Central memory CD8-positive, alpha-beta T cell (primary cell): Measurements from ENCODE around the gene PWWP2A.
"Not testable (repeated sequence)": the region's sequence is repeated elsewhere in the genome, so short reads cannot be mapped to it uniquely, and the experiment has no call there.

Experiments
- ATAC-seq: fragments of 150-1000 bp; cut with Tn5 transposase; replicated peaks from 2 replicates; pipeline ENCODE4 v1.10.0; 2022; ENCODE audit warnings: mild to moderate bottlenecking, moderate FRiP score, moderate number of reproducible peaks; ENCODE audit not compliant: poor library complexity, severe bottlenecking; ENCODE audit errors: extremely low read depth
- DNase-seq, 2 donors: peaks; one replicate each; pipeline ENCODE4 v3.0.0; 2021; ENCODE audit warnings: low spot score in 2 of 2
- H3K27ac Mint-ChIP-seq: one replicate; pipeline ENCODE4 v1.8.0; 2022; ENCODE audit warnings: low read depth, mild to moderate bottlenecking, moderate library complexity, mixed read lengths
- H3K27me3 Mint-ChIP-seq: one replicate; pipeline ENCODE4 v1.8.0; 2022; ENCODE audit warnings: mixed read lengths
- H3K36me3 Mint-ChIP-seq: one replicate; pipeline ENCODE4 v1.8.0; 2022; ENCODE audit warnings: mild to moderate bottlenecking, moderate library complexity, mixed read lengths; ENCODE audit not compliant: insufficient read depth
- H3K4me1 Mint-ChIP-seq: one replicate; pipeline ENCODE4 v1.8.0; 2022; ENCODE audit warnings: mixed read lengths
- H3K4me3 Mint-ChIP-seq: one replicate; pipeline ENCODE4 v1.8.0; 2022; ENCODE audit warnings: mild to moderate bottlenecking, moderate library complexity, mixed read lengths
- H3K9me3 Mint-ChIP-seq: one replicate; pipeline ENCODE4 v1.8.0; 2022; ENCODE audit warnings: mixed read lengths

The PWWP2A gene

GRCh38 chr5:160155017-160155750, 35.9 kb upstream of the PWWP2A start:
- Mint-ChIP-seq H3K27ac (no peak overlapping the region), H3K27me3 (no peaks in the 10 kb centered on the region), H3K36me3 (peaks cover 1% of the 10 kb centered on the region), H3K4me3 (no peak overlapping the region), H3K9me3 (no peaks in the 10 kb centered on the region), H3K4me1 (no peaks in the 10 kb centered on the region)
- ATAC-seq (no peak), DNase-seq (no peak)

- no peak overlapping the region for H3K27ac Mint-ChIP-seq
- ATAC-seq: no peak
These were observed 33.7 kb upstream of the PWWP2A start for GRCh38 chr5:160152901-160153300.

GRCh38 chr5:160152287-160152686, 33.0 kb upstream of the PWWP2A start:
- Mint-ChIP-seq H3K27ac (no peak overlapping the region), H3K36me3 (peaks cover 1% of the 10 kb centered on the region), H3K9me3 (no peaks in the 10 kb centered on the region), H3K4me1 (no peaks in the 10 kb centered on the region), H3K27me3 (peaks cover 2% of the 10 kb centered on the region), H3K4me3 (no peak overlapping the region)
- DNase-seq (no peak), ATAC-seq (no peak)

More at GRCh38 chr5:160152901-160153300, 33.7 kb upstream of the PWWP2A start:
- Mint-ChIP-seq H3K27me3 (no peaks in the 10 kb centered on the region), H3K4me3 (no peak overlapping the region), H3K4me1 (no peaks in the 10 kb centered on the region), H3K36me3 (peaks cover 1% of the 10 kb centered on the region), H3K9me3 (no peaks in the 10 kb centered on the region)
- no peak for DNase-seq

GRCh38 chr5:160151017-160151416, 31.8 kb upstream of the PWWP2A start:
- Mint-ChIP-seq H3K27ac (no peak overlapping the region), H3K9me3 (no peaks in the 10 kb centered on the region), H3K27me3 (peaks cover 11% of the 10 kb centered on the region), H3K36me3 (peaks cover 1% of the 10 kb centered on the region), H3K4me3 (no peak overlapping the region), H3K4me1 (peaks cover 5% of the 10 kb centered on the region)
- DNase-seq: no peak
- ATAC-seq: no peak

- DNase-seq (no peak), ATAC-seq (no peak)
- Mint-ChIP-seq H3K36me3 (peaks cover 1% of the 10 kb centered on the region), H3K4me3 (no peak overlapping the region), H3K27me3 (peaks cover 11% of the 10 kb centered on the region), H3K4me1 (peaks cover 5% of the 10 kb centered on the region), H3K27ac (no peak overlapping the region), H3K9me3 (no peaks in the 10 kb centered on the region)
These were observed 31.1 kb upstream of the PWWP2A start for GRCh38 chr5:160150381-160150780.

- not testable (repeated sequence) for H3K9me3 Mint-ChIP-seq, H3K36me3 Mint-ChIP-seq, H3K4me1 Mint-ChIP-seq, H3K4me3 Mint-ChIP-seq, DNase-seq, H3K27ac Mint-ChIP-seq, ATAC-seq
- H3K27me3 Mint-ChIP-seq: peaks cover 11% of the 10 kb centered on the region
These were observed 25.2 kb upstream of the PWWP2A start for GRCh38 chr5:160144436-160144835.

- no peaks in the 10 kb centered on the region for H3K36me3 Mint-ChIP-seq
- no peak overlapping the region for H3K27ac Mint-ChIP-seq
- H3K9me3 Mint-ChIP-seq: no peaks in the 10 kb centered on the region
- H3K4me3 Mint-ChIP-seq: no peak overlapping the region
- H3K27me3 Mint-ChIP-seq: no peaks in the 10 kb centered on the region
- H3K4me1 Mint-ChIP-seq: no peaks in the 10 kb centered on the region
- ATAC-seq (no peak), DNase-seq (no peak)
These were observed 15.1 kb upstream of the PWWP2A start for GRCh38 chr5:160134332-160134731.

GRCh38 chr5:160133918-160134304, 14.7 kb upstream of the PWWP2A start:
- ATAC-seq (no peak), DNase-seq (no peak)
- no peaks in the 10 kb centered on the region for H3K9me3 Mint-ChIP-seq
- H3K27me3 Mint-ChIP-seq: no peaks in the 10 kb centered on the region
- no peaks in the 10 kb centered on the region for H3K4me1 Mint-ChIP-seq
- H3K27ac Mint-ChIP-seq: no peak overlapping the region
- no peak overlapping the region for H3K4me3 Mint-ChIP-seq
- H3K36me3 Mint-ChIP-seq: no peaks in the 10 kb centered on the region

GRCh38 chr5:160133071-160133917, 14.0 kb upstream of the PWWP2A start:
- no peaks in the 10 kb centered on the region for H3K36me3 Mint-ChIP-seq
- no peak for DNase-seq
- no peak overlapping the region for H3K27ac Mint-ChIP-seq
- peaks cover 3% of the 10 kb centered on the region for H3K27me3 Mint-ChIP-seq
- H3K9me3 Mint-ChIP-seq: no peaks in the 10 kb centered on the region
- no peak overlapping the region for H3K4me3 Mint-ChIP-seq
- H3K4me1 Mint-ChIP-seq: no peaks in the 10 kb centered on the region
- ATAC-seq: no peak

GRCh38 chr5:160129841-160130240, 10.6 kb upstream of the PWWP2A start:
- Mint-ChIP-seq H3K4me1 (no peaks in the 10 kb centered on the region), H3K9me3 (no peaks in the 10 kb centered on the region), H3K27me3 (peaks cover 12% of the 10 kb centered on the region), H3K27ac (no peak overlapping the region), H3K4me3 (no peak overlapping the region), H3K36me3 (no peaks in the 10 kb centered on the region)
- no peak for ATAC-seq
- no peak for DNase-seq

- Mint-ChIP-seq H3K27ac (no peak overlapping the region), H3K36me3 (no peaks in the 10 kb centered on the region), H3K9me3 (no peaks in the 10 kb centered on the region), H3K27me3 (peaks cover 12% of the 10 kb centered on the region), H3K4me1 (no peaks in the 10 kb centered on the region), H3K4me3 (no peak overlapping the region)
- DNase-seq: no peak
- no peak for ATAC-seq
These were observed 9.4 kb upstream of the PWWP2A start for GRCh38 chr5:160128632-160129031.

GRCh38 chr5:160119905-160120266, 636 bp upstream of the PWWP2A start:
- H3K4me3 Mint-ChIP-seq: peak overlapping the region; percentile 86
- H3K9me3 Mint-ChIP-seq: no peaks in the 10 kb centered on the region
- peaks cover 15% of the 10 kb centered on the region for H3K27me3 Mint-ChIP-seq
- peak overlapping the region; percentile 75 for H3K27ac Mint-ChIP-seq
- ATAC-seq (no peak), DNase-seq (no peak)
- H3K4me1 Mint-ChIP-seq: peaks cover 10% of the 10 kb centered on the region
- H3K36me3 Mint-ChIP-seq: peaks cover 20% of the 10 kb centered on the region
